Measurements from ENCODE around the gene HOXA6. TPM values are rescaled to one million over a fixed set of nuclear protein-coding genes. Genes with fewer than 3 reads are reported as not detected.
A peak's percentile ranks its signal among the peaks of the same experiment; 100 is the strongest.

HOXA6 gene
- total RNA-seq, 1 donor: not detected

GRCh38 chr7:27179503-27180430 is 32.2 kb upstream of the HOXA6 start:
- H3K4me1 ChIP-seq (ENCODE audit: insufficient read depth, low read length): peaks cover 25% of the 10 kb centered on the region
- no peak overlapping the region for H3K4me3 ChIP-seq (ENCODE audit: low read length)
- no peaks in the 10 kb centered on the region for H3K9me3 ChIP-seq (ENCODE audit: low read depth, low read length)
- H3K27me3 ChIP-seq (ENCODE audit: insufficient read depth, low read length): peaks cover 92% of the 10 kb centered on the region

GRCh38 chr7:27179030-27179429 is 31.5 kb upstream of the HOXA6 start:
- Histone ChIP-seq H3K4me3 (ENCODE audit: low read length) (no peak overlapping the region), H3K9me3 (ENCODE audit: low read depth, low read length) (no peaks in the 10 kb centered on the region), H3K27me3 (ENCODE audit: insufficient read depth, low read length) (peaks cover 94% of the 10 kb centered on the region), H3K4me1 (ENCODE audit: insufficient read depth, low read length) (peaks cover 25% of the 10 kb centered on the region)

GRCh38 chr7:27178366-27178765 is 30.8 kb upstream of the HOXA6 start:
- Histone ChIP-seq H3K27me3 (ENCODE audit: insufficient read depth, low read length) (peaks cover 91% of the 10 kb centered on the region), H3K9me3 (ENCODE audit: low read depth, low read length) (no peaks in the 10 kb centered on the region), H3K4me3 (ENCODE audit: low read length) (no peak overlapping the region), H3K4me1 (ENCODE audit: insufficient read depth, low read length) (peaks cover 25% of the 10 kb centered on the region)

- H3K4me1 ChIP-seq (ENCODE audit: insufficient read depth, low read length): peaks cover 27% of the 10 kb centered on the region
- peaks cover 91% of the 10 kb centered on the region for H3K27me3 ChIP-seq (ENCODE audit: insufficient read depth, low read length)
- H3K4me3 ChIP-seq (ENCODE audit: low read length): no peak overlapping the region
- no peaks in the 10 kb centered on the region for H3K9me3 ChIP-seq (ENCODE audit: low read depth, low read length)
Measured at GRCh38 chr7:27177795-27178320, 30.3 kb upstream of the HOXA6 start.

- peaks cover 91% of the 10 kb centered on the region for H3K27me3 ChIP-seq (ENCODE audit: insufficient read depth, low read length)
- no peaks in the 10 kb centered on the region for H3K9me3 ChIP-seq (ENCODE audit: low read depth, low read length)
- H3K4me1 ChIP-seq (ENCODE audit: insufficient read depth, low read length): peaks cover 34% of the 10 kb centered on the region
- H3K4me3 ChIP-seq (ENCODE audit: low read length): no peak overlapping the region
Measured at GRCh38 chr7:27176962-27177794, 29.6 kb upstream of the HOXA6 start.

GRCh38 chr7:27176524-27176845 is 28.9 kb upstream of the HOXA6 start:
- Histone ChIP-seq H3K27me3 (ENCODE audit: insufficient read depth, low read length) (peaks cover 91% of the 10 kb centered on the region), H3K4me3 (ENCODE audit: low read length) (no peak overlapping the region), H3K9me3 (ENCODE audit: low read depth, low read length) (no peaks in the 10 kb centered on the region), H3K4me1 (ENCODE audit: insufficient read depth, low read length) (peaks cover 41% of the 10 kb centered on the region)

- Histone ChIP-seq H3K4me3 (ENCODE audit: low read length) (no peak overlapping the region), H3K9me3 (ENCODE audit: low read depth, low read length) (no peaks in the 10 kb centered on the region), H3K4me1 (ENCODE audit: insufficient read depth, low read length) (peaks cover 43% of the 10 kb centered on the region), H3K27me3 (ENCODE audit: insufficient read depth, low read length) (peaks cover 92% of the 10 kb centered on the region)
Measured at GRCh38 chr7:27175626-27176523, 28.3 kb upstream of the HOXA6 start.

GRCh38 chr7:27174874-27175625 is 27.5 kb upstream of the HOXA6 start:
- Histone ChIP-seq H3K27me3 (ENCODE audit: insufficient read depth, low read length) (peaks cover 92% of the 10 kb centered on the region), H3K9me3 (ENCODE audit: low read depth, low read length) (no peaks in the 10 kb centered on the region), H3K4me1 (ENCODE audit: insufficient read depth, low read length) (peaks cover 46% of the 10 kb centered on the region), H3K4me3 (ENCODE audit: low read length) (no peak overlapping the region)

GRCh38 chr7:27173956-27174873 is 26.6 kb upstream of the HOXA6 start, which contains the start of gene HOXA10:
HOXA10 (minus strand) TSS chr7:27174320; CDS start chr7:27174306, 14 bp downstream.
- Histone ChIP-seq H3K9me3 (ENCODE audit: low read depth, low read length) (no peaks in the 10 kb centered on the region), H3K4me1 (ENCODE audit: insufficient read depth, low read length) (peaks cover 44% of the 10 kb centered on the region), H3K4me3 (ENCODE audit: low read length) (peak within 1 kb of the TSS; percentile 13), H3K27me3 (ENCODE audit: insufficient read depth, low read length) (peaks cover 90% of the 10 kb centered on the region)

GRCh38 chr7:27173511-27173955 is 26.0 kb upstream of the HOXA6 start:
- H3K9me3 ChIP-seq (ENCODE audit: low read depth, low read length): no peaks in the 10 kb centered on the region
- H3K4me3 ChIP-seq (ENCODE audit: low read length): peak overlapping the region; percentile 13
- H3K4me1 ChIP-seq (ENCODE audit: insufficient read depth, low read length): peaks cover 51% of the 10 kb centered on the region

GRCh38 chr7:27172823-27173510 is 25.4 kb upstream of the HOXA6 start:
- H3K4me3 ChIP-seq (ENCODE audit: low read length): peak overlapping the region; percentile 13
- no peaks in the 10 kb centered on the region for H3K9me3 ChIP-seq (ENCODE audit: low read depth, low read length)
- H3K4me1 ChIP-seq (ENCODE audit: insufficient read depth, low read length): peaks cover 51% of the 10 kb centered on the region
- H3K27me3 ChIP-seq (ENCODE audit: insufficient read depth, low read length): peaks cover 90% of the 10 kb centered on the region

More at GRCh38 chr7:27173511-27173955, 26.0 kb upstream of the HOXA6 start:
- H3K27me3 ChIP-seq (ENCODE audit: insufficient read depth, low read length): peaks cover 90% of the 10 kb centered on the region

- Histone ChIP-seq H3K27me3 (ENCODE audit: insufficient read depth, low read length) (peaks cover 94% of the 10 kb centered on the region), H3K9me3 (ENCODE audit: low read depth, low read length) (no peaks in the 10 kb centered on the region), H3K4me3 (ENCODE audit: low read length) (no peak overlapping the region), H3K4me1 (ENCODE audit: insufficient read depth, low read length) (peaks cover 52% of the 10 kb centered on the region)
Measured at GRCh38 chr7:27172315-27172774, 24.8 kb upstream of the HOXA6 start.

Measured in mononuclear cell (primary cell).